Peyer's patch (tissue), 4 donors: Measurements from ENCODE around the gene BICC1.

Source experiments
- POLR2A ChIP-seq, 2 donors: fragments of 450-650 bp; IDR thresholded peaks; one replicate each; pipeline ENCODE4 v1.5.1; 2017; ENCODE audit warnings: antibody characterized with exemption in 2 of 2, mild to moderate bottlenecking in 2 of 2, moderate library complexity in 2 of 2
- TF ChIP-seq, protein P1 (sequence below), 6 experiments: fragments of 450-650 bp in 4 of 6; fragments of 200-600 bp in 2 of 6; sonication (generic) in 1 of 6; IDR thresholded peaks; one replicate each; pipeline ENCODE4 v1.5.1; 2017 to 2019; ENCODE audit warnings: antibody characterized with exemption in 6 of 6, mild to moderate bottlenecking in 3 of 6, moderate library complexity in 1 of 6

DNA sequence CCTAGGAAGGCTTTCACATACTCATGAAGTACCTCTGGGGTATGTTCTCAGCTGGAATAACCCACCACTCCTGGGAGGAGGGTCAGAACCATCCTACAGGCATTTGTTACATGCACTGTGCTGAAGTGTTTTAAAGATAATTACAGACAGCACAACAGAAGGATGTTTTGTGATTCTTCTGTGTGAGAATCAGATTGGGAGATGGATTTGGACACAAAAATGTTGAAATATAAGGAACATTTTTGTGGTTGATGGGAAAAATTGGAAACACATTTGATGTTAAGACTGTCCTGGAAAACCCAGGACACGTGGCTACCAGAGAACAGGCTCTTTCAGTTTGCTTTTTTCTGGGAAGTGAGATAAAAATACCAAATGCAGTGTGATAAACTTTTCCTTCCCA, 61.4 kb downstream of the BICC1 start:
- no peak for TF ChIP-seq POLR2A (IDR thresholded peaks at IDR 0.05)
- TF ChIP-seq, protein P1, sequence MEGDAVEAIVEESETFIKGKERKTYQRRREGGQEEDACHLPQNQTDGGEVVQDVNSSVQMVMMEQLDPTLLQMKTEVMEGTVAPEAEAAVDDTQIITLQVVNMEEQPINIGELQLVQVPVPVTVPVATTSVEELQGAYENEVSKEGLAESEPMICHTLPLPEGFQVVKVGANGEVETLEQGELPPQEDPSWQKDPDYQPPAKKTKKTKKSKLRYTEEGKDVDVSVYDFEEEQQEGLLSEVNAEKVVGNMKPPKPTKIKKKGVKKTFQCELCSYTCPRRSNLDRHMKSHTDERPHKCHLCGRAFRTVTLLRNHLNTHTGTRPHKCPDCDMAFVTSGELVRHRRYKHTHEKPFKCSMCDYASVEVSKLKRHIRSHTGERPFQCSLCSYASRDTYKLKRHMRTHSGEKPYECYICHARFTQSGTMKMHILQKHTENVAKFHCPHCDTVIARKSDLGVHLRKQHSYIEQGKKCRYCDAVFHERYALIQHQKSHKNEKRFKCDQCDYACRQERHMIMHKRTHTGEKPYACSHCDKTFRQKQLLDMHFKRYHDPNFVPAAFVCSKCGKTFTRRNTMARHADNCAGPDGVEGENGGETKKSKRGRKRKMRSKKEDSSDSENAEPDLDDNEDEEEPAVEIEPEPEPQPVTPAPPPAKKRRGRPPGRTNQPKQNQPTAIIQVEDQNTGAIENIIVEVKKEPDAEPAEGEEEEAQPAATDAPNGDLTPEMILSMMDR (IDR thresholded peaks at IDR 0.05), result no peak
